NB4 (cell line): ENCODE measurements around the gene C10orf105.

Experiments
- DNase-seq: peaks from one replicate; pipeline ENCODE4 v3.0.0; 2010; ENCODE audit warnings: low read depth
- H3K4me3 ChIP-seq: one replicate; pipeline ENCODE4 v1.5.1; 2011; ENCODE audit warnings: mild to moderate bottlenecking, low read depth, low read length, moderate library complexity
- CTCF ChIP-seq: IDR thresholded peaks from one replicate; pipeline ENCODE4 v1.5.1; 2012; ENCODE audit warnings: low read depth, low read length
- MYC ChIP-seq: IDR thresholded peaks from 2 replicates; pipeline ENCODE4 v1.6.1; 2011; ENCODE audit warnings: low read depth, low read length
- POLR2A ChIP-seq: IDR thresholded peaks from 2 replicates; pipeline ENCODE4 v1.6.1; 2011; ENCODE audit warnings: mild to moderate bottlenecking; ENCODE audit not compliant: insufficient read length; ENCODE audit errors: extremely low read depth
- TF ChIP-seq, protein P1 (sequence below): IDR thresholded peaks from 2 replicates; pipeline ENCODE4 v1.6.1; 2011; ENCODE audit warnings: low read depth, low read length

C10orf105 gene

DNA sequence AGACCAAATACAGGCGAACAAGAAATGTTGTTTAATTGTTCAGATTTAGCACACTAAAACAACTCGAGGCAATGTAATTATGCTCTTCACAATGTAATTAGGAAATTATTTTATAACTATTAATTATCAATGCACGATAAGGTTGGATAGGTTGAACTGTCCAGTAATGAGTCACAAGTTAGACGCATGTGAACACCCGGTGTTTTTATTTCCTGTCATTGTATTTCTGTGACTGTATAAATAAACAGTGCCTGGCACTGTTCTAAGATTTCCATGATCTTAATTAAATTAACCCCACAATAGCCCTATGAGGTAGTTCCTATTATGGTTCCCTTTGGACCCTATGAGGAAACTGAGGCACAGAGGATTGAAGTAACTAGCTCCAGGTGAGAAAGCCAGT, 26.2 kb downstream of the C10orf105 start:
- no peak for DNase-seq
- H3K4me3 ChIP-seq: no peak overlapping the region
- TF ChIP-seq CTCF (no peak), POLR2A (no peak), MYC (no peak)
- TF ChIP-seq, protein P1, sequence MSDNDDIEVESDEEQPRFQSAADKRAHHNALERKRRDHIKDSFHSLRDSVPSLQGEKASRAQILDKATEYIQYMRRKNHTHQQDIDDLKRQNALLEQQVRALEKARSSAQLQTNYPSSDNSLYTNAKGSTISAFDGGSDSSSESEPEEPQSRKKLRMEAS: no peak

- DNase-seq: no peak
- no peak for TF ChIP-seq POLR2A
- no peak for TF ChIP-seq CTCF
- TF ChIP-seq MYC: no peak
- TF ChIP-seq, protein P1: no peak
- no peak overlapping the region for H3K4me3 ChIP-seq
These were observed 26.8 kb downstream of the C10orf105 start for GRCh38 chr10:71692598-71693306.

- no peak for DNase-seq
- no peak overlapping the region for H3K4me3 ChIP-seq
- no peak for TF ChIP-seq CTCF
- no peak for TF ChIP-seq POLR2A
- TF ChIP-seq, protein P1: no peak
- no peak for TF ChIP-seq MYC
These were observed 28.2 kb downstream of the C10orf105 start for GRCh38 chr10:71691405-71691804.

DNA sequence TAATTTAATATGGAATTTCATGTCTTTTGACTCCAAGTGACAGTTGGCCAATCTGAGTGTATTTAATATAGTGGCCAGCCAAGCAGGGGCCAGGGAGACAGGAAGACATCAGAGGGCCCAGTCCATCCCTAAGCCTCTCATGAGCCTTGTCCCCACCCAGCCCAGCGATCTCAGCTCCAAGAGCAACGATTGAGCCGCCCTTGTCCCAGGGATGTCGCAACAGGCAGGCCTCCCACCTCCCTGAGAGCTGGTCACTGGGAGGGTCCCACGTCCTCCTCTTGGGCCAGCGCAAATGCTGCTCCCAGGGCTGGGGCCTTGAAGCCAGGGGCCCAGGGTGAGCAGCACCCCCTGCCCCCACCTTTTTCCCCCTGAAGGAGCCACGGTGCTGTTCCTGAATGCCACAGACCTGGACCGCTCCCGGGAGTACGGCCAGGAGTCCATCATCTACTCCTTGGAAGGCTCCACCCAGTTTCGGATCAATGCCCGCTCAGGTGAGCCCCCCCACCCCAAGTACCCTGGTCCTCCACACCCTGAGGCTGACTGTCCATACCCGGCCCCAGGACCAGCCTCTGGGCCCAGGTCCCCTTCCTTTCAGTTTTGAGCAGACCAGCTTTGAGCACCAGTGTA, 29.4 kb downstream of the C10orf105 start:
- no peak for TF ChIP-seq MYC
- TF ChIP-seq, protein P1: no peak
- no peak for TF ChIP-seq POLR2A
- TF ChIP-seq CTCF: no peak
- no peak for DNase-seq
- no peak overlapping the region for H3K4me3 ChIP-seq

- H3K4me3 ChIP-seq: no peak overlapping the region
- TF ChIP-seq CTCF: no peak
- TF ChIP-seq, protein P1: no peak
- no peak for TF ChIP-seq POLR2A
- DNase-seq: no peak
These were observed 31.3 kb downstream of the C10orf105 start for GRCh38 chr10:71688256-71688655.
